DOHH2 (cell line): Measurements from ENCODE around the gene ZNF763.

Experiments
- EZH2phosphoT487 ChIP-seq: fragments of 200-600 bp; sonication (generic); IDR thresholded peaks from 2 replicates; pipeline ENCODE4 v1.6.1; 2017; ENCODE audit warnings: borderline replicate concordance, mild to moderate bottlenecking, antibody characterized with exemption, low read length, moderate library complexity, mixed read lengths
- TF ChIP-seq, protein P1 (sequence below): fragments of 200-600 bp; sonication (generic); IDR thresholded peaks from one replicate; pipeline ENCODE4 v1.5.1; 2014; ENCODE audit warnings: antibody characterized with exemption, mild to moderate bottlenecking, low read depth, low read length; ENCODE audit not compliant: poor library complexity, severe bottlenecking

DNA sequence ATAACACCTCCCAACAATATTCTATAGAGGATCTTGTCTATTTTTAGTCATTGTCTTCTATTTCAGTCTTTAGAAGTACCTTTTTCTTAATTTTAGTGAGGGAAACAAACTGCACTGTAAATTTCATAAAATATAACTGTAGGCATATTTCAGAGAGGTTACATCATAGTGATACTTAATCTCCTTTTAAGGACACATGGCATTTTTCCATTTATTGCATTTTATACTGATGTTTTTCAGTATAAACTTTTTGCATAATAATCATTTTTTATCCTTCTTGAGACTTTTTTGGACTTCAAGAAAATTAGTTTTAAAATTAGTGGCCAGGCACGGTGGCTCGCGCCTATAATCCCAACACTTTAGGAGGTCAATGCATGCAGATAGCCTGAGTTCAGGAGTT, 33.3 kb upstream of the ZNF763 start:
- TF ChIP-seq, protein P1, sequence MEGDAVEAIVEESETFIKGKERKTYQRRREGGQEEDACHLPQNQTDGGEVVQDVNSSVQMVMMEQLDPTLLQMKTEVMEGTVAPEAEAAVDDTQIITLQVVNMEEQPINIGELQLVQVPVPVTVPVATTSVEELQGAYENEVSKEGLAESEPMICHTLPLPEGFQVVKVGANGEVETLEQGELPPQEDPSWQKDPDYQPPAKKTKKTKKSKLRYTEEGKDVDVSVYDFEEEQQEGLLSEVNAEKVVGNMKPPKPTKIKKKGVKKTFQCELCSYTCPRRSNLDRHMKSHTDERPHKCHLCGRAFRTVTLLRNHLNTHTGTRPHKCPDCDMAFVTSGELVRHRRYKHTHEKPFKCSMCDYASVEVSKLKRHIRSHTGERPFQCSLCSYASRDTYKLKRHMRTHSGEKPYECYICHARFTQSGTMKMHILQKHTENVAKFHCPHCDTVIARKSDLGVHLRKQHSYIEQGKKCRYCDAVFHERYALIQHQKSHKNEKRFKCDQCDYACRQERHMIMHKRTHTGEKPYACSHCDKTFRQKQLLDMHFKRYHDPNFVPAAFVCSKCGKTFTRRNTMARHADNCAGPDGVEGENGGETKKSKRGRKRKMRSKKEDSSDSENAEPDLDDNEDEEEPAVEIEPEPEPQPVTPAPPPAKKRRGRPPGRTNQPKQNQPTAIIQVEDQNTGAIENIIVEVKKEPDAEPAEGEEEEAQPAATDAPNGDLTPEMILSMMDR, result no peak
- no peak for TF ChIP-seq EZH2phosphoT487
